IPS DF 19.7 (cell line): ENCODE data around the gene XK.
"Not testable (repeated sequence)": the region's sequence is repeated elsewhere in the genome, so short reads cannot be mapped to it uniquely, and the experiment has no call there.

Experiments
- DNase-seq: peaks from one replicate; pipeline ENCODE4 v3.0.0-alpha.2; 2013; ENCODE audit warnings: low read depth, low spot score

Gene XK

DNA sequence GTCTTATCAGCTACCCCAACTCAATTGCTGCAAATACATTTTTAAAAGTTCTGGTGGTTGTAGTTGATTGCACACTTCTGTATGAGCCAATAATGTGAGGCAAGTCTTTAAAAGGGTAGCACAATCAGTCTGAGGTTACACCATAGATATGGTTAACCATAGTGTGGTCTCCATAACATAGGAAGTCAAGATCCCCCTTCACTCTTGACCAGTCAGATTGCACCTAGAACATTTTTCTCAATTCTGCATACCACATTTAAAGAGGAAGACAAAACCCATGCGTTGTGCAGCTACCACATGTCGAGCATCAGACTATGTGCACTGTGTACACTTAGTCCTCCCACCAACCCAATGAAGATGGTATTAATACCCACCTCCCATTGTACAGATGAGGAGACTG is 67.8 kb downstream of the XK start:
- DNase-seq: no peak

GRCh38 chrX:37754516-37754915 is 68.9 kb downstream of the XK start:
- no peak for DNase-seq

DNA sequence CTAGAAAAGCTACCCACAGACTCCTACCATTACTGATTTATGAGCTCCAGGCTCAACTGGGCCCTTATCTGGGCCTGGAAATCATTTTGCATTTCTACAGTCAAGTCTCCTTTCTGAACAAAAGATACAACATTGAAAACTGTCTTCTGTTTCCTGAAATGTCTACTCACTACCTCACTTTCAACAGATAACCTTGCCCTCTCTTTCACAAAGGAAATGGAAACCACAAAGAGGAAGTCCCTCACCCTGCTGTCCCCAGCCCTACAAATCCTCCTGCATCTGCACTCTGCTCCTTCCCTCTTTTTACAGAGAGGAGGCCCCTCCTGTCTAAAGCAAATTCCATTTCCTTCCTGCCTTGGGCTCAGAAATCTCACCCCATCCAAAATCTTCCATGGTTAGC is 69.4 kb downstream of the XK start:
- no peak for DNase-seq

GRCh38 chrX:37757082-37757481 is 71.5 kb downstream of the XK start:
- DNase-seq: no peak

DNA sequence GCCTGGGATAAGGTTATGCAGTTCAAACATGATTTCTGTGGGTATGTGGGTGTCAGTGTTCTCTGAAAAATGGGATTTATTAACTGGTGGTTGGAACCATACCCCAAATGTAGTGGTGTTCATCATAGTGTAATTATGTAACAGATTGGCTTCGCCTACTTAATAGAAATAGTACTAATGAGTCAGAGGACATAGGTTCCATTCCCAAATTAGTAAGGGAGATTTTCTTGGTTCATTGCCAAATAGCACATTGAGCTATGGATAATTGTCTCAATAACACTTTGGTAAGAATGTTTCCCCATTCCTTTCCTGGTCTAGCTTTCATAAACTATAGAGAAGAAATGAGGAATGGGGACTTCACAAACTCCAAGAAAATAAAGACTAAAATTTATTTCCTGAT is 73.8 kb downstream of the XK start:
- no peak for DNase-seq

DNA sequence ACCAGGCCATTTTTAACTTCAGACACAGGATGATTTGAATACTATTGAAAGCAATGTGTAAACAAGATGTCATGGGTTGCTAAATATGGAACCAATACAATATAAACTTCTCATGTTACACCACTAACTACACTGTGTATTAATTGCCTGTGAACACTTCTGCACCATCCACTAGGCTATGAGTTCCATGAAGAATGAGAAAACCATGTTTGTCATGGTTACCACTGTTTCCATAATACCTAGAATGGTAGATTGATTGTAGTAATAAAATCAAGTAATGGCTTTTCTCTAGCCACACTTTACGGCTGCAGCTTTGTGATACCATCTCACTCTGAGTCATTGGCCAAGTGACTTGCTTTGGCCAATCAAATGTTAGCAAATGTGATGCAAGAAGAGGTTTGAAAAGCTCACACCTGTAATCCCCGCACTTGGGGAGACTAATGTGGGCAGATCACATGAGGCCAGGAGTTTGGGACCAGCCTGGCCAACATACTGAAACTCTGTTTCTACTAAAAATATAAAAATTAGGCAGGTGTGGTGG is 74.4 kb downstream of the XK start:
- DNase-seq: no peak

DNA sequence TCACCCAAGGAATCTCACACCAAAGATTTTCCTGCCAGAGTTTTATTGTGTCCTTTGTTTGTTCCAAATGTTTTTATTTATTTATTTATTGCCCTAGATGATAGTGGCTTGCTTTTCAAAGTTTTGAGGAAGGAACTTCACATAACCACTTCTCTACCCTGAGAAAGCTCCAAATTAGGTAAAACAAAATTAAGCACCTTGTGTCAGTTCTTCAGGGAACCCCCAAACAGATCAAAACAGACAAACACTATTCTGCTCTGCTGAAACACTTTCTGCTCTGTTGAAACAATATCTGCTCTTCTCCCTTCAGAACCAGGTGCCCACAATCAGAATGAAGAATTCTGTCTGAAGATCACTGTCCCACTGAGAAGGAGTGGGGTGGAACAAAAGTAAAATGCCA is 77.8 kb downstream of the XK start:
- DNase-seq: no peak

- no peak for DNase-seq
Observed at GRCh38 chrX:37765507-37765906, 79.9 kb downstream of the XK start.

- DNase-seq: no peak
Observed at GRCh38 chrX:37767430-37767829, 81.8 kb downstream of the XK start.

DNA sequence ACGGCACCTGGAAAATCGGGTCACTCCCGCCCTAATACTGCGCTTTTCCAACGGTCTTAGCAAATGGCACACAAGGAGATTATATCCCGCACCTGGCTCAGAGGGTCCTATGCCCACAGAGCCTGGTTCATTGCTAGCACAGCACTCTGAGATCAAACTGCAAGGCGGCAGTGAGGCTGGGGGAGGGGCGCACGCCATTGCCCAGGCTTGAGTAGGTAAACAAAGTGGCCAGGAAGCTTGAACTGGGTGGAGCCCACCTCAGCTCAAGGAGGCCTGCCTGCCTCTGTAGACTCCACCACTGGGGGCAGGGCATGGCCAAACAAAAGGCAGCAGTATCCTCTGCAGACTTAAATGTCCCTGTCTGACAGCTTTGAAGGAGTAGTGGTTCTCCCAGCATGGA is 83.3 kb downstream of the XK start:
- DNase-seq: not testable (repeated sequence)

DNA sequence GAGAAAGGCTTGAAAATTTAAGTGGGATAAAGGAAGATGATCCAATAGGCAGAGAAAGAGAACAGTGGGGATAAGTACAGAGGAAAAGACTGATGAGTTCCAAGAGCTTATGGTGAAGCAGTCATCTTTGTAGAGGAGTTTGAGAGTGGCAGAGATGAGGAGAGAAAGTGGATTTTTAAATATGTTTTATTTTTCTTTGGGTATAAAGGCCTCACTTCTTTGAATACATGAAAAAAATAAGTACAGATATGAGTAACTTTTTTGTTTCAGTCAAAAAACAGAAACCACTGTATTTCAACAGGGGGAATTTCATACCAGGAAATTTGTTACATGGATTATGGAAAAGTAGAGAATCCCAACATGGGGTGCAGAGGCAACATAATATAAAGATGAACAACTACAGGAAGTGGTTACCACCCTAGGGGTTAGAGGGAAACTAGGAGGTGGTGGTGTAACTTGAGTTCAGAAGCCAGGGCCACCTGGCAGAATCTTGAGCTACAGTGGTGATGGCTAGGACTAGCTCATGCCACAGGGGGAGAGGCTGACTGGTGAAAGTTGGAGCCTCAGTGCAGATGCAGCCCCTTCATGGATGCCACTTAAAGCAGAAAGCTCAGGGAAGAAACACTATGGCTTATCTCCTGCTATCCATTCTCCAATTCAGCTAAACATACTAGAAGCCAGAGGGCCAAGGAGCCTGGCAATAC is 90.8 kb downstream of the XK start:
- DNase-seq: no peak

DNA sequence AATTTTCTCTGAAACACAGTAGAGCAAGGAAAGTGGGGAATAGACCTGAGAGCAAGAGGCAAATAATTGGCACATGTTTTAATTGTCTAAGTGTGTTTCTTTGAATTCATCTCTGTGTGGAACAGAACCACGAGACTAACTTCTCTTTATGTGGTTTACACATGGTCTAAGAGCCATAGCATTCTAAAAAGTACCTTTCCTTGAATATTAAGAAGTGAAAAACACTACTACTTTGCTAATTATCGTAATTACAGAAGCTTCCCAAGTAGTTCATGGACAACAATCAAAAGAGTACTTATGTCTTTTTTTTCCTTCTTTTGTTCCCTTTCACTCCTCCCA is 91.4 kb downstream of the XK start:
- no peak for DNase-seq

- DNase-seq: no peak
Observed at GRCh38 chrX:37779857-37780256, 94.3 kb downstream of the XK start, which contains the start of gene CYBB. Gene CYBB, plus strand, starts transcription at chrX:37780059. Its CDS starts 19 bp downstream, at chrX:37780078.

DNA sequence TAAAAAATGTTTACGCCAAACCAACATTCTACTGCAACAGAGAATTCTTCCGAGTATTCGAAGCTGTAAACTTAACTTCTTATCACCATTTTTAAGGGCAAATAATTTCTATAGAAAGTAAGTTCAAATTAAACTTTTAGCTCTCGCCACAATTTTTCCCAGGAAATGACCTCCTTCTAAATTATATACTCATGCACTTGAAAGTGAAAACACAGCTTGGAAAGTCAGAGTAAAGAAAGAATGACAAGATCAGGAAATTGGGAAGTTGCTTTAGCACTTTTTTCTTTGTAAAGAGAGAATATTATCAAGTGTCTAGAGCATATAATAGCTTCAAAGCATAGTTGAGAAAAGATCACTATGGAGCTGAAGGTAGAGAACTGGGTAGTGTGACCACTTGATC is 95.5 kb downstream of the XK start:
- DNase-seq: no peak
